ENCODE measurements around the gene RAB5B.

Gene RAB5B

GRCh38 chr12:55966408-55967281 lies 7.2 kb upstream of the RAB5B start, which contains the start of gene CDK2 (continued):
- TF ChIP-seq ZNF530 (tag by site-specific recombination; IDR thresholded peaks at IDR 0.05; ENCODE audit: low read depth) (no peak), ZNF747 (tag by site-specific recombination; IDR thresholded peaks at IDR 0.05) (no peak), ZSCAN23 (tag by site-specific recombination; IDR thresholded peaks at IDR 0.05) (no peak), ZBTB17 (tag by site-specific recombination; IDR thresholded peaks at IDR 0.05) (0 out of 2 replicates have a peak, but pooled peaks have one; percentile 5), ZBTB11 (tag by site-specific recombination; conservative IDR thresholded peaks at IDR 0.05; ENCODE audit: low read depth) (peak; percentile 81), SETDB1 (IDR thresholded peaks at IDR 0.05; ENCODE audit: insufficient read length, low read length) (no peak), TRIM28 (IDR thresholded peaks at IDR 0.05; ENCODE audit: borderline replicate concordance, low read length) (no peak), ZNF292 (tag by site-specific recombination; IDR thresholded peaks at IDR 0.05; ENCODE audit: borderline replicate concordance, low read depth) (no peak), BCL6B (tag by site-specific recombination; IDR thresholded peaks at IDR 0.05) (no peak), ZNF391 (tag by site-specific recombination; IDR thresholded peaks at IDR 0.05; ENCODE audit: borderline replicate concordance, low read depth) (no peak), ZNF777 (tag by site-specific recombination; IDR thresholded peaks at IDR 0.05; ENCODE audit: borderline replicate concordance) (no peak), ZBTB6 (tag by site-specific recombination; IDR thresholded peaks at IDR 0.05) (no peak), ZNF366 (tag by site-specific recombination; conservative IDR thresholded peaks at IDR 0.05) (peak; percentile 50; the same call in 1 of the 2 replicates), ZNF10 (tag by site-specific recombination; IDR thresholded peaks at IDR 0.05) (peak; percentile 68; the same call in 1 of the 2 replicates), ZNF148 (tag by site-specific recombination; IDR thresholded peaks at IDR 0.05; ENCODE audit: borderline replicate concordance) (no peak), ZNF596 (tag by site-specific recombination; IDR thresholded peaks at IDR 0.05) (no peak), ZNF529 (tag by site-specific recombination; IDR thresholded peaks at IDR 0.05; ENCODE audit: insufficient replicate concordance) (no peak), EGR2 (tag by site-specific recombination; IDR thresholded peaks at IDR 0.05; ENCODE audit: low read depth) (0 out of 2 replicates have a peak, but pooled peaks have one; percentile 16), ZFP37 (tag by site-specific recombination; IDR thresholded peaks at IDR 0.05) (no peak), ZNF423 (tag by site-specific recombination; IDR thresholded peaks at IDR 0.05) (no peak), ZBTB10 (tag by site-specific recombination; IDR thresholded peaks at IDR 0.05) (no peak), ZNF600 (tag by site-specific recombination; IDR thresholded peaks at IDR 0.05) (peak; percentile 46; the same call in 1 of the 2 replicates), ZNF26 (tag by site-specific recombination; IDR thresholded peaks at IDR 0.05) (no peak), OVOL3 (tag by site-specific recombination; IDR thresholded peaks at IDR 0.05) (no peak), GLIS1 (tag by site-specific recombination; IDR thresholded peaks at IDR 0.05) (peak; percentile 91)
